ENCODE data around the gene DYSF.

DNA sequence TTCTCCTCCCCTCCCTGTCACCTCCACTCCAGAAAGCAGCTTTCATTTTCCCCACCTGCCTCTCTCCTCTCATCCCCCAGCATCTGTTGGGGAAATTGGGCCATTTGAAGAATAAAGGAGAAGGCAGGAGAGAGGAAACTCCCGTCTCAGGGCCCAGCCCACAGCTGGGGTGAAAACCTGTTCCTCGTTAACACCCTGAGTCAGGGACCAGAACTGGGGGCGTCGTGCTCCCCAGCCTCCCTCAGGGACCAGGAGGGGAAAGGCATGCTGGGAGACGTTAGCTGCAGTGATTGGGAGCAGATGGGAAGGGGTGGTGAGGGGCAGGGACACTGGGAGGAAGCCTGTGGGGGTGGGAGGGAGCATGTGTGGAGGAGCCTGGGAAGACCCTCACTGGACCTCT lies 251.3 kb downstream of the DYSF start:
- TF ChIP-seq, protein P1, sequence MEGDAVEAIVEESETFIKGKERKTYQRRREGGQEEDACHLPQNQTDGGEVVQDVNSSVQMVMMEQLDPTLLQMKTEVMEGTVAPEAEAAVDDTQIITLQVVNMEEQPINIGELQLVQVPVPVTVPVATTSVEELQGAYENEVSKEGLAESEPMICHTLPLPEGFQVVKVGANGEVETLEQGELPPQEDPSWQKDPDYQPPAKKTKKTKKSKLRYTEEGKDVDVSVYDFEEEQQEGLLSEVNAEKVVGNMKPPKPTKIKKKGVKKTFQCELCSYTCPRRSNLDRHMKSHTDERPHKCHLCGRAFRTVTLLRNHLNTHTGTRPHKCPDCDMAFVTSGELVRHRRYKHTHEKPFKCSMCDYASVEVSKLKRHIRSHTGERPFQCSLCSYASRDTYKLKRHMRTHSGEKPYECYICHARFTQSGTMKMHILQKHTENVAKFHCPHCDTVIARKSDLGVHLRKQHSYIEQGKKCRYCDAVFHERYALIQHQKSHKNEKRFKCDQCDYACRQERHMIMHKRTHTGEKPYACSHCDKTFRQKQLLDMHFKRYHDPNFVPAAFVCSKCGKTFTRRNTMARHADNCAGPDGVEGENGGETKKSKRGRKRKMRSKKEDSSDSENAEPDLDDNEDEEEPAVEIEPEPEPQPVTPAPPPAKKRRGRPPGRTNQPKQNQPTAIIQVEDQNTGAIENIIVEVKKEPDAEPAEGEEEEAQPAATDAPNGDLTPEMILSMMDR (IDR thresholded peaks at IDR 0.05), result no peak
- TF ChIP-seq POLR2A (IDR thresholded peaks at IDR 0.05), result no peak
